Measurements from ENCODE around the gene KCNG1.

DNA sequence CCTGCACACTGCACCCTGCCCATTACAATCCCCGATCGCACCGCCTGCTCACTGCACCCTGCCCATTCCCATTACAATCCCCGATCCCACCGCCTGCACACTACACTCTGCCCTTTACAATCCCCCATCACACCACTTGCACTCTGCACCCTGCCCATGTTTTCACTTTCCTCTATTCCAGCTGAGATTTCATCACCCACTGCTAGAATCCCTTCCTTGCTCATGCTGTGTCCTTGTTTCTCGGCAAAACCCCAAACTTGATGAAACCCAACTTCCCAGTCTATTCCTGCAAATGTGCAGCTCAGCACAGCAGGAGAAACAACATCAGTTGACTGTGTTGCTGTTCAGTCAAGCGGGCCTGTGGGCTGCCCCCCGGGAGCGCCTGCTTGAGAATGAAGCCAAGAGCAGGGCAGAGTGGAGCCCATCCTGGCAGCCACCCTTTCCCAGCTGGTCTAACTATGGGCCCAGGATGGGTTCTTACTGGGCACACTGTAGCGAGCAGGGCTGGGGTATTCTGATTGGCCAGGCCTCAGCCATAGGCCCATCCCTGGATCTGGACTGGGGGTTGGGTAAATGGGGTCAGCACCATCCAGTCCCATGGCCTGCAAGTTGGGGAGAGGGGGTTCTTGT lies 47.1 kb downstream of the KCNG1 start:
- TF ChIP-seq, protein P1, sequence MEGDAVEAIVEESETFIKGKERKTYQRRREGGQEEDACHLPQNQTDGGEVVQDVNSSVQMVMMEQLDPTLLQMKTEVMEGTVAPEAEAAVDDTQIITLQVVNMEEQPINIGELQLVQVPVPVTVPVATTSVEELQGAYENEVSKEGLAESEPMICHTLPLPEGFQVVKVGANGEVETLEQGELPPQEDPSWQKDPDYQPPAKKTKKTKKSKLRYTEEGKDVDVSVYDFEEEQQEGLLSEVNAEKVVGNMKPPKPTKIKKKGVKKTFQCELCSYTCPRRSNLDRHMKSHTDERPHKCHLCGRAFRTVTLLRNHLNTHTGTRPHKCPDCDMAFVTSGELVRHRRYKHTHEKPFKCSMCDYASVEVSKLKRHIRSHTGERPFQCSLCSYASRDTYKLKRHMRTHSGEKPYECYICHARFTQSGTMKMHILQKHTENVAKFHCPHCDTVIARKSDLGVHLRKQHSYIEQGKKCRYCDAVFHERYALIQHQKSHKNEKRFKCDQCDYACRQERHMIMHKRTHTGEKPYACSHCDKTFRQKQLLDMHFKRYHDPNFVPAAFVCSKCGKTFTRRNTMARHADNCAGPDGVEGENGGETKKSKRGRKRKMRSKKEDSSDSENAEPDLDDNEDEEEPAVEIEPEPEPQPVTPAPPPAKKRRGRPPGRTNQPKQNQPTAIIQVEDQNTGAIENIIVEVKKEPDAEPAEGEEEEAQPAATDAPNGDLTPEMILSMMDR (IDR thresholded peaks at IDR 0.05; ENCODE audit: low read depth, low read length) = no peak
- no peak for TF ChIP-seq MAX (IDR thresholded peaks at IDR 0.05; ENCODE audit: low read depth, low read length)
- TF ChIP-seq POLR2A (IDR thresholded peaks at IDR 0.05; ENCODE audit: extremely low read depth, insufficient read length) = no peak
- TF ChIP-seq MYC (IDR thresholded peaks at IDR 0.05; ENCODE audit: low read depth, low read length) = no peak

All from NB4 (cell line).